Activated effector memory CD4-positive, alpha-beta T cell treated with anti-CD3 and anti-CD28 coated beads, Interleukin-2, amount 50 U/mL, for 16 hours (primary cell): Measurements from ENCODE around the gene CAMK2D.
"Not testable (repeated sequence)": the region's sequence is repeated elsewhere in the genome, so short reads cannot be mapped to it uniquely, and the experiment has no call there.

Source experiments
- DNase-seq: peaks from one replicate; pipeline ENCODE4 v3.0.0-alpha.2; 2020

Gene CAMK2D

DNA sequence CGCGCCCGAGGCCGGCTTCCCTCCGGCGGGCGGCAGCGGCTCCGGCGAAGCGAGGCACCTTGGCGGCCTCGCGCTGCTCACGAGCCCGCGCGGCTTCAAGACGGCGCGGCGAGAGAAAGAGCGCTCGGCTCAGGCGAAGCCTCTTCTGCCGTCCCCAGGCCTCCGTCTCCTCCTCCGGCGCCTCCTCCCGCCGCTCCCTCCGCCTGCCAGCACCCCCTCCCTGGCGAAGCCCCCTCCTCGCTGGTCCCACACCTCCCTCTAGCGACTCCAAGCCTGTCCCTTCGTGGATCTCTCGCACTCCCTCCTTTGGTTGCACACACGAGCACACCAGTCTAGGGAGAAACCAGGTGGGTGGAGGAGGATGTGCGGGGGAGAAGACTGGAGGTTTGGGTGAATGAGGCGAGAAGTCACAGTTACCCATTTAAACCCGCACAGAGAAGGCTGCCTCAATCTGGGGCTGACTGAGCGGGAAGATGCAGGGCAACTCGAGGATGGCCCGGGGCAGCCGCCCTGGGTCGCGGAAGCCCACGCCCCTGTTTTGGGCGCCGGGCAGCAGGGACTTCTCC, at the start of gene CAMK2D:
CAMK2D (minus strand) TSS at position 119 of the 566 bp plus-strand sequence. CDS start 670 bp downstream, outside the sequence.
- DNase-seq = peak; percentile 93

DNA sequence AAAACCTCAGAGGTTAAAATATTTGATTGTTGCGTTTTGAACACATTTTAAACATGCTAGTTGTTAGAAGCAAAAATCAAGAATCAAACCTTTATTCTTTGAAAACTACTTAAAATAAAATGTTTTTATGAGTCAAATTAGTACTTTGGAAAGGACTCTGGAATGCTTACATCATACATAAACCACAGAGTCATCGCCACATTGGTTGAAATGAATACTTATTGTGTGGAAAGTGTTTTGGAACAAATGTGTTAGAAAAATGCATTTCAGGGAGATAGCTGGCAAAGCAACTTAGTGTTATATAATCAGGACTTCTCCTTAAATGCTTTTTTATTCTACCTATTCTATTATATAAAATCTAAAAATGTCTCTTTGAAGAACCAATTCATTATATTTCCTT, 49.4 kb upstream of the CAMK2D start:
- DNase-seq = no peak

DNA sequence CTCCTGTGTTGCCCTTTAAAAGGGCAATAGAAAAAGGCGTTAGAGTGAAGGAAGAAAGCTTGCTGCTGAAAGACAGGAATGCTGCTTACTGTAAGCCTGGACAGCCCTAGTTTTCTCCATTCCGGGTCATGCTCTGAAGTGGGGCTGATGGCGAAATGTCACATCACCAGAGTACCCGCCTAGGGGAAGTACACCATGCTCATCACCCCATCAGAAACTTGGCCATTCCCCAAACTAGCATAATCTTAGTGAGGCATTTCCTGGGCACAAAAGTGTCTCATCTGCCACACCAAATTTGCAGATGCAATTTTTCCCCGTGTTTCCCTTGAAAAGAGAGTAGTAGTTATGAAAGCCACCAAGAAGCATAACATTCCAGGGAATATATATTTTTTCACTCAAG, 47.8 kb upstream of the CAMK2D start:
- DNase-seq = no peak

DNA sequence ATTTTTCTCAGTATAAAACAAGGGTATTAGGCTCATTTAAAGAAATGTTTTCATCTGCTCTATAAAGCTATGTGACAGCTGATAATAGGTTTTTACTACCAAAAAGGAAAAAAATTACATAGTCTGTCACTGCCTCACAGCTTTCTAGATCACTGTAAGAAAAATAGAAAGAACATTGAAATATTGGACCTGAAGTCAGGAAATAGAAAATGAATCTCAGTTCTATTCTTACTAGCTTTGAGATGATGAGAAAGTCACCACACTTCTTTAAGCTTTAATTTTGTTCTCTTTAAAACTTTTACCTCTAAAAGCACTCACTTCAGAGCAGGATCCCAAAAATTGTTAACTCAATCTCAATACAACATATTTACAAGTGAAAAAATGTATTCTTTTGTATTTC, 45.3 kb upstream of the CAMK2D start:
- no peak for DNase-seq

DNA sequence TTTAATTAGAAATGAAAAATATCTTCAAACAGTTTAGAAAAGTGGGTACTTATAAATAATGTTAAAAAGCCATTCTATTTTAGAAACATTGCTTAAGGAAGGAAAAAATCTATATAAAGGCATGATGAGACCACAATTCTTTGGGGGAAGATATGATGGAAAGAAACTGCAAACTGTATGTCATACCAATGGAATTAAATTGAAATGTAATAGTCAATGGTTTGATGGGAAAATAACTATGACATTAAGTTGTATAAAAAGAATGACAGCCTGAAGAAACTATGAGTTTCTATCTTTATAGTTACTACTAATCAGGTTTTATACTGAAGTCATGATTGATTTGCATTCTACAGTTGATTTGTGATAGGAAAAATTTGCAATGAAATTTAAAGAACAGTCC, 40.3 kb upstream of the CAMK2D start:
- no peak for DNase-seq

GRCh38 chr4:113796381-113796780, 34.8 kb upstream of the CAMK2D start:
- DNase-seq = not testable (repeated sequence)

DNA sequence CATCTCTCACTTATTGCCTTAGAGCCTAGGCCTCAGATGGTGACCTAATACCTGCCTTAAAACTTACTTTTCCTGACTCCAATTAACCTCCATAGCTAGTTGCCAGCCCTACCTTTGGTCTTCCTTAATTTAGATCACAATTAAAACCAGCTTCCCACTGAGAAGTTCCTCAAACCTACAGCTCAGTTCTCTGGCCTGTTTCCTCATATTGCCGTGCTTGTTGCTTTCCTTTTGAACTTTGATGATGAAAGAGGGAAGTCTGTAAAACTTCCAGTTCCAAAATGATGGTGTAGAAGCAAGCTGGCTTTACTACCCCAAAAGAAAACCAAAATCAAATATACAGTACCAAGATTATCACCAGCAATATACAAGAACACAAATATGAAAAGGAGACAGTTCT, 28.9 kb upstream of the CAMK2D start:
- no peak for DNase-seq

DNA sequence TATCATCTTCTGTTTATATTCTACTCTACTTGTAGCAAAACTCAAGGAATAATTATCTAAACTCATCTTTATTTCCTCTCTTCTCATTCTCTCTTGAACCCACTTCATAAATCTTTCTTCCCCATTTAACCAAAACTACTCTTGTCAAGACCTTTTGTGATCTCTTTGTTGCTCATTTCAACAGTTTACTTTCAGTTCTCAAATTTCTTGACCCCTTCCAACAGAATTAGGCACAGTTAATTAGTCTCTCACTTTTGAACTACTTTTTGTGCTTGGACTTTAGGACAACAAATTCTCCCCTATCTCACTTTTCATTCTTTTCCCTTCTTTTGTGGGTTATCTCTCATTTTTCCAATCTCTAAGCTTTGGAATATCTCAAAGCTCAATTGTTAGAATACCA, 27.4 kb upstream of the CAMK2D start:
- DNase-seq = no peak

- DNase-seq = no peak
Observed at GRCh38 chr4:113785781-113786180, 24.2 kb upstream of the CAMK2D start.

GRCh38 chr4:113784497-113785250, 23.1 kb upstream of the CAMK2D start:
- DNase-seq = no peak

DNA sequence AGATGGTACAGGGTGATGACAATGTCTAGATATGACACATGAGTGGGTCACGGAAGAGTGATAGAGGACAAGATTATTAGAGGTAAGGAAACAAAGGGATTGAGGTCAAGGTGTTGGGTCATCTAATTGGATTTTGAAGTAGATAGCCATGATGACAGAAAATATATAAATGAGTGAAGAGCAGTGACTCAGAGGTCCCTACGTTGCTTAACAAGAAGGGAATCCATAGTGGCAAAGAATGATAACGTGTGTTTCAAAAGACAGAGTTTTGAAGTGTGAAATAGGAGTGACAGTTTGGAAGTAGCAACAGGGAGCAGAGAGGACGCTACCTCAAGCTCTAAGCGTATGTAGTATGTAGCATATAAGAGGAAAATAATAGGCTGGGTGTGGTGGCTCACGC, 22.2 kb upstream of the CAMK2D start:
- no peak for DNase-seq

DNA sequence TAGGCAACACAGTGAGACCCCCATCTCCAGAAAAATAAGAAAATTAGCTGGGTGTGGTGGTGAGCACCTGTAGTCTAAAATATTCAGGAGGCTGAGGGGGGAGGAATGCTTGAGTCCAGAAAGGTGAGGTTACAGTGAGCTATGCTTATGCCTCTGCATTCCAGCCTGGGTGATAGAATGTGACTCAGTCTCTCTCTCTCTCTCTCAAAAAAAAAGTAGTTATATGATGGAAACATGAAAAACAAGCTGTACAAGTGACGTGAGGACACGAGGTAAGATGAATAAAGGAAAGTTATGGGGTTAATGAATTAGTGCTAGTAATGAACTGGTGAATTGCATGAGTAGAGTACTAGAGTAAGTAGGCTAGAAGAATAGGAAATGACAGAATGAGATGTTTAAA, 21.8 kb upstream of the CAMK2D start:
- DNase-seq = no peak

DNA sequence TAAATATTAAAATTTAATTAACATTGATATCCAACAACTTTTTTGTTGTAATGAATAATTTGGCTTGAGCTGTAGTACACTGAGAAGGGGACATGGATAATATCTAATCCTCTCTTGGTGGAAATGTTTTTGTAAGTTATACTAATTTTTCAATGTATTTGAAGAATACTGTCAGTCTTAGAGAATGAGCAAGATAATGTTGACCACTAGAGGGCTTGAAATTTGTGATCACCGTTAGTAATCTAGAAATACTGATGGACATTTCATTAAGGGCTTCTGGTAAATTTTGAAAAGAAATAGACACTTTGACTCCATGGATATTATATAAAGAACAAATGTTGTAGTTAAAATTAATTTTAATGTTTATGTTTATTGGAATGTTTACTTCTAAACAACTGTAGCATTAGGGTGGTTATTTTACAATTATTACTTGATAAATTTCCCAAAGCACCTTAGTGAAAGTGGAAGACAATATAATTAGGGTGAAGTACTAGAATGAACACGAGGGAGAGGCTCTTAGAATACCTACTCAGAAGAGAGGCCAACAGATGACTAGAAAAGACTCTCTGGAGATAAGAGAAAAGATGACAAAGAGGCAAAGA, 20.0 kb upstream of the CAMK2D start:
- no peak for DNase-seq

DNA sequence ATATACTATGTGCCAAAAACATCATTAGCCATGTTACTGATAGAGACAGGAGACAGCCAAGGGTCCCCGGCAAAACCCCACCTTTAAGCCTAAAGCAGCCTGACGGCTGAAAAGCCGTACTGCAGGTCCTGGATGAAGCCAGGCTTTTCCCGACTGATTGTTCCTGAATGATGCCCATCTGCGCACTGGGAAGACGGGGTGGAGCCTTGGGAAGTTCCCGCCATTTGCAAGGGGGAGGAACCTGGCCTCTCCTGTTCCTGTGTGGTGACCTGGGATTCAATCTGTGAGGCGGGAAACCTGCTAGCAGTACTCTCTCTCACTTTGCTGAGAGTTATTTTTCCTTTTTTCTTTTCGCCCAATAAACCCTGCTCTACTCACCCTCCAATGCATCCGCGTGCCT, 15.1 kb upstream of the CAMK2D start:
- DNase-seq = no peak

DNA sequence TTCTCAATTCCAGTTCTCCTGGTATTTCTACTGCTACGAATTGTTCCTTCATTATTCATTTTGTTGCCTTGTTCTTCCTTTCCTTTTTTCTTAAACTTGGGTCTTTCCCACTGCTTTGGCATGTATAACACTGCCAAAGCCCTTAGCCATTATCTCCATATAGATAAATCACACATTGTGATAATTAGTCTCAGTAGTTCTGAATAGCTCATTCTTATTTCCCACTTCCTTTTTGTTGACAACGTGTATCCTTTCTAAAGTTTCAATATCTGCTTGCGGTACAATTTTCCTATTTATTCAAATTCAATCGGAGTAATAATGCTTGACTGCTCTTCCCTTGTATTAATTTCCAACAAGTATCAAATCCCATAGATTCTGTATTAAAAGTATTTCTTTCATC, 14.5 kb upstream of the CAMK2D start:
- DNase-seq = no peak

GRCh38 chr4:113773756-113774155, 12.2 kb upstream of the CAMK2D start:
- no peak for DNase-seq

DNA sequence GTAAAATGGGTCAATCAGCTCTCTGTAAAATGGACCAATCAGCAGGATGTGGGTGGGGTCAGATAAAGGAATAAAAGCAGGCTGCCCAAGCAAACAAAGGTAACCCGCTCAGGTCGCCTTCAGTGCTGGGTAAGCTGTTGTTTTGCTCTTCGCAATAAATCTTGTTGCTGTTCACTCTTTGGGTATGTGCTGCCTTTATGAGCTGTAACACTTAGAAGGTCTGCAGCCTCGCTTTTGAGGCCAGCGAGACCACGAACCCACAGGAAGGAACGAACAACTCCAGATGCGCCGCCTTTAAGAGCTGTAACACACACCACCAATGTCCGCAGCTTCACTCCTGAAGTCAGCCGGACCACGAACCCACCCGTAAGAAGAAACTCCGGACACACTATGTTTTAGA, 11.5 kb upstream of the CAMK2D start:
- DNase-seq = no peak

- no peak for DNase-seq
Observed at GRCh38 chr4:113772319-113772718, 10.8 kb upstream of the CAMK2D start.

DNA sequence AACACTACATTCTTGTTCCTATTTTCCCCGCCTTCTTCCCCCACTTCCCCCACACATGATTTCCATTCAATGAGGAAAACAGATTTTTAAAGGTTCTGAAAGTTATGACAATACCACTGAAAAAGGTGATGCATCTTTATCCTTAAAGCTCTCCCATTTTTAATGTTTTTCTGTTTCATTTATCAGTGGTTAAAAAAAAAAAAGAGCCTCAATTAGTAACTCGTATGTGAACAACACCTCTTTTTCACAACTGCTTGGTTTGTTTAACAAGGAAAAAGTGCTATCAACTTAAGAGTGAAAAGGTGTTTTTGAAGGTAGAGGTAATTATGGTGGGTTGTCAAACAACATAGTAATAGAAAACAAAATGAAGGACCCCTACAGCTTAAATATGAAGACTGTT, 8.2 kb upstream of the CAMK2D start:
- DNase-seq = no peak

DNA sequence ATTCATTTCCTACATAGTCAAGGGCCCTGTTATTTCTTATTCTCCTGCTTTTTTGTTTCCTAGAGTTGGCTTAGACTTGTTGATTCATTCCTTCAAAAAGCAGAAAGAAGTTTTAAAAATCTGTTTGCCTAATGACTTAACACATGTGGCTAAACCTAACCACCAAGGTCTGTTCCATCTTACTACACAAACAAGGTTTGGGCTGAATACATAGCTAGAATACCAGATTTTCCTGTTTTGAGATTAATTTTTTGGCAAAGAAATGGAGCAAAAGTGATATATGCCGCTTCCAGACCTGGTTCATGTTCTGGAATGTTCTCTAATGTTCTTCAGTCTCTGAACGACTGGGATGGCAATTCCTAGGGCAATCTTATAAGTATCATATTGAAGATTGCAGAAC, 7.4 kb upstream of the CAMK2D start:
- DNase-seq = no peak

GRCh38 chr4:113766882-113767281, 5.3 kb upstream of the CAMK2D start:
- no peak for DNase-seq

GRCh38 chr4:113764720-113765264, 3.3 kb upstream of the CAMK2D start:
- no peak for DNase-seq

GRCh38 chr4:113763923-113764322, 2.4 kb upstream of the CAMK2D start:
- not testable (repeated sequence) for DNase-seq

- DNase-seq = no peak
Observed at GRCh38 chr4:113763029-113763285, 1.4 kb upstream of the CAMK2D start.
